Heart left ventricle (tissue), 16 donors: ENCODE results near the gene MRTFA. TPM values are rescaled to one million over a fixed set of nuclear protein-coding genes. Genes with fewer than 3 reads are reported as not detected.
"Not testable (repeated sequence)": the region's sequence is repeated elsewhere in the genome, so short reads cannot be mapped to it uniquely, and the experiment has no call there.

Experiments
- ATAC-seq, 4 donors: fragments of 200-7000 bp; cut with Tn5 transposase; one replicate each; pipeline ENCODE4 v1.9.1; 2020 to 2022; ENCODE audit warnings: moderate library complexity in 4 of 4, mild to moderate bottlenecking in 3 of 4, moderate number of reproducible peaks in 1 of 4
- DNase-seq, 5 donors: peaks; one replicate each; pipeline ENCODE4 v3.0.0-alpha.2; 2020
- H3K27ac ChIP-seq, 12 donors: fragments of 200-600 bp; sonication (generic) in 4 of 12; one replicate each; pipeline versions ENCODE4 v1.5.0 to v1.8.0; 2016 to 2022; ENCODE audit warnings: mild to moderate bottlenecking in 2 of 12
- H3K27me3 ChIP-seq, 9 donors: fragments of 200-600 bp; sonication (generic) in 2 of 9; one replicate each; pipeline versions ENCODE4 v1.5.1 to v1.8.0; 2016 to 2022; ENCODE audit warnings: mild to moderate bottlenecking in 3 of 9
- H3K36me3 ChIP-seq, 9 donors: fragments of 200-600 bp; sonication (generic) in 2 of 9; one replicate each; pipeline versions ENCODE4 v1.5.0 to v1.8.0; 2018 to 2022; ENCODE audit warnings: mild to moderate bottlenecking in 2 of 9
- H3K4me1 ChIP-seq, 12 donors: fragments of 200-600 bp; sonication (generic) in 4 of 12; one replicate each; pipeline versions ENCODE4 v1.5.0 to v1.8.0; 2016 to 2022; ENCODE audit warnings: mild to moderate bottlenecking in 3 of 12
- H3K4me3 ChIP-seq, 12 donors: fragments of 200-600 bp; sonication (generic) in 4 of 12; one replicate each; pipeline versions ENCODE4 v1.5.0 to v1.8.0; 2017 to 2022; ENCODE audit warnings: mild to moderate bottlenecking in 9 of 12, moderate library complexity in 4 of 12
- H3K9me3 ChIP-seq, 12 donors: fragments of 200-600 bp; sonication (generic) in 4 of 12; one replicate each; pipeline versions ENCODE4 v1.5.0 to v1.8.0; 2016 to 2022; ENCODE audit warnings: mild to moderate bottlenecking in 1 of 12
- POLR2A ChIP-seq, 2 donors: fragments of 450-650 bp; IDR thresholded peaks; one replicate each; pipeline ENCODE4 v1.6.1; 2017; ENCODE audit warnings: antibody characterized with exemption in 2 of 2, mild to moderate bottlenecking in 2 of 2, moderate library complexity in 2 of 2
- WGBS, 4 donors: extraction: QIAGEN DNeasy Blood & Tissue Kit in 2 of 4; methylation state at CpG; one replicate each; pipeline versions ENCODE4 v1.1.5 to v1.1.7; 2013 to 2018; 5-methylcytosine and 5-hydroxymethylcytosine counted together
- intact Hi-C, 10 donors: fragments of 100-400 bp; cut with DNase I; formaldehyde crosslinking; loops; one replicate each; pipeline versions ENCODE4 v1.11.1 to v1.14.2; 2022
- polyA plus RNA-seq, 2 donors: library from polyadenylated mRNA; stranded (reverse); fragments of 200-250 nt; gene quantifications; one replicate each; pipeline ENCODE4 v1.2.3, GENCODE V29; 2013
- total RNA-seq, 9 donors: library from RNA; depleted of rRNA in 2 of 9; stranded (reverse); fragments of >200 nt in 2 of 9; fragmentation: NEBNext Ultra II Directional in 3 of 9; extraction: Animal tissue kit (Norgen Biotek cat#: 25700) in 3 of 9; gene quantifications; one replicate each; pipeline versions ENCODE4 v1.1.0 to v1.2.4, GENCODE V29; 2016 to 2023
- TF ChIP-seq, protein P1 (sequence below), 12 donors: fragments of 200-600 bp; sonication (generic) in 4 of 12; IDR thresholded peaks; one replicate each; pipeline versions ENCODE4 v1.5.0 to v1.8.0; 2018 to 2022; ENCODE audit warnings: antibody characterized with exemption in 12 of 12, mild to moderate bottlenecking in 5 of 12
- donor health status: ischemic (EF 13 %, LVEDD 7.1; RV severe dilation, severe dysfunction).
- donor health status: healthy with polysubstance abuse.
- donor health status: DM: no; HTN: yes; CAD: no.
- donor health status: DM: no; HTN: no; CAD: no.
- donor health status: ischemic (EF 25% LVEDD 6.9; RV normal size, moderate dysfunction).
- donor health status: ischemic (EF 25% LVEDD 5.7; RV mildly dilated, moderate dysfunction).
- donor health status: healthy.
- donor health status: DM: yes; HTN: yes; CAD: no.
- donor health status: ischemic (EF 35%, LVEDD 5.7; RV mildly dilated, moderate dysfunction).
- donor health status: nonischemic (EF 11% LVEDD 7.7; RV severe dilation, severe dysfunction).
- donor health status: DM: yes; HTN: yes; CAD: no.
- donor health status: PGD.
- donor health status: ischemic (EF 29% LVEDD 5.4; RV normal size, mild dysfunction).
- donor health status: nonischemic (EF 23%, LVEDD 6.1; RV moderate dilation, normal function).

MRTFA gene
- total and polyA plus RNA-seq, 11 donors, result 14.0 to 52.6 (median 26.9) TPM

DNA sequence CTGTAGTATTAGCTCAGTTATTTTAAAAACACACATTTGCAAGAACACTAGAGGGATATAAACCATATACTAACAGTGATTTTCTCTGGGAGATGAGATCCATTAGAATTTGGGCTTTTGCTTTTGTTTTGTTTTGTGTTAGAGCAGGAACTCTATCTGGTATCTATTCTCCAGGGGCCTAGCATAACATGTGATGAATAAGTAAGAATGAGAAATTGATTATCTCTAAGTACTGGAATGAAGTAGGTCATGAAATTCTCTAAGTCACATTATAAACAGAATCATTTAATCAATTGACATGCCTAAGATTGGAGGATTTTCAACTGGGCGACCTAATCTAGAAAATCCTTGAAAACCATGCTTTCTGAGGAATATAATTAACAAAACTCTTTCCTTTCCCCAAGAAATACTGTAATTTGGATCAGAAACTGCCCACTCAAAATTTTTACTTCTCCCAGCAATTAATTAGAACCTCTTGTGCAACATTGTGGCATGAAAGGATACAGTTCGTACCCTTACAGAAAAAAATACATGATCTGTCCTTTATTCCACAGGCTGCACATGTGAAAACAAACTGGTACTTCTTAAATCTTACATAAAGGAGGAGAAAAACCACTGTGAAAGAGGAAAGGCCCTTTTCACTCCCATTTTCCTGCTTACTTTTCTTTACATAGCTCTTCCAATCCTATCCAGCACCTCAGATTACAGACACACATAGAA, 93.5 kb downstream of the MRTFA start:
- WGBS, 4 donors, result 71 to 80% (median 76%) methylated on average over 2 of the region's 2 CpGs
- no peaks in the 10 kb centered on the region for H3K27me3 ChIP-seq
- no peaks in the 10 kb centered on the region for H3K9me3 ChIP-seq
- intact Hi-C loops, result no loop called here
- H3K27ac ChIP-seq, result peak overlapping the region in 1 of 12 donors; percentile 40
- ATAC-seq (no peak), DNase-seq (no peak)
- no peak overlapping the region for H3K4me3 ChIP-seq
- TF ChIP-seq POLR2A (IDR thresholded peaks at IDR 0.05), result no peak
- peaks cover 0 to 30% (median 2%) of the 10 kb centered on the region in 12 donors for H3K4me1 ChIP-seq
- peaks cover 0 to 13% (median 6%) of the 10 kb centered on the region in 9 donors for H3K36me3 ChIP-seq

DNA sequence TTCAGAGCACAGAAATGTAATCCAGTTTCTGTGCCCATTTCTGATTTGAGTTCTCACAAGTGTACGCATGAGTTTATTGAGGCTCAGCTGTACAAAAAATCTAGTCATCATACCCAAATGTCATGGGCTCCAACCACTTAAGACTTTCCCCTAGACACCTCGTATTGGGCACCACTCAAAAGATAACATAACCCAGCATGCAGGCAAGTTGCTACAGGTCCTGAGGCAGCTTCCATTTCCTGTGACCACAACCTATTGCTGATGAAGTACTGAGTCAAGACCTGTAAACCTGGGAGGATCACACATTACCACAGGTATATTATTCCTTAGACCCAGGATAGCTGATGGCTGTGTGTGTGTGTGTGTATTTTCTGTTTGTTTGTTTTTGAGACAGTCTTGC, 95.2 kb downstream of the MRTFA start:
- intact Hi-C loops, result no loop called here
- H3K4me3 ChIP-seq, result no peak overlapping the region
- DNase-seq (no peak), ATAC-seq (no peak)
- no peaks in the 10 kb centered on the region for H3K27me3 ChIP-seq
- H3K36me3 ChIP-seq, result peaks cover 0 to 6% (median 0%) of the 10 kb centered on the region in 9 donors
- whole genome bisulfite sequencing, 4 donors, result 70 to 77% (median 72%) methylated on average over 2 of the region's 2 CpGs
- no peak for TF ChIP-seq POLR2A (IDR thresholded peaks at IDR 0.05)
- TF ChIP-seq, protein P1, sequence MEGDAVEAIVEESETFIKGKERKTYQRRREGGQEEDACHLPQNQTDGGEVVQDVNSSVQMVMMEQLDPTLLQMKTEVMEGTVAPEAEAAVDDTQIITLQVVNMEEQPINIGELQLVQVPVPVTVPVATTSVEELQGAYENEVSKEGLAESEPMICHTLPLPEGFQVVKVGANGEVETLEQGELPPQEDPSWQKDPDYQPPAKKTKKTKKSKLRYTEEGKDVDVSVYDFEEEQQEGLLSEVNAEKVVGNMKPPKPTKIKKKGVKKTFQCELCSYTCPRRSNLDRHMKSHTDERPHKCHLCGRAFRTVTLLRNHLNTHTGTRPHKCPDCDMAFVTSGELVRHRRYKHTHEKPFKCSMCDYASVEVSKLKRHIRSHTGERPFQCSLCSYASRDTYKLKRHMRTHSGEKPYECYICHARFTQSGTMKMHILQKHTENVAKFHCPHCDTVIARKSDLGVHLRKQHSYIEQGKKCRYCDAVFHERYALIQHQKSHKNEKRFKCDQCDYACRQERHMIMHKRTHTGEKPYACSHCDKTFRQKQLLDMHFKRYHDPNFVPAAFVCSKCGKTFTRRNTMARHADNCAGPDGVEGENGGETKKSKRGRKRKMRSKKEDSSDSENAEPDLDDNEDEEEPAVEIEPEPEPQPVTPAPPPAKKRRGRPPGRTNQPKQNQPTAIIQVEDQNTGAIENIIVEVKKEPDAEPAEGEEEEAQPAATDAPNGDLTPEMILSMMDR (IDR thresholded peaks at IDR 0.05), result no peak
- no peaks in the 10 kb centered on the region for H3K9me3 ChIP-seq
- no peak overlapping the region for H3K27ac ChIP-seq
- peaks cover 0 to 30% (median 2%) of the 10 kb centered on the region in 12 donors for H3K4me1 ChIP-seq

DNA sequence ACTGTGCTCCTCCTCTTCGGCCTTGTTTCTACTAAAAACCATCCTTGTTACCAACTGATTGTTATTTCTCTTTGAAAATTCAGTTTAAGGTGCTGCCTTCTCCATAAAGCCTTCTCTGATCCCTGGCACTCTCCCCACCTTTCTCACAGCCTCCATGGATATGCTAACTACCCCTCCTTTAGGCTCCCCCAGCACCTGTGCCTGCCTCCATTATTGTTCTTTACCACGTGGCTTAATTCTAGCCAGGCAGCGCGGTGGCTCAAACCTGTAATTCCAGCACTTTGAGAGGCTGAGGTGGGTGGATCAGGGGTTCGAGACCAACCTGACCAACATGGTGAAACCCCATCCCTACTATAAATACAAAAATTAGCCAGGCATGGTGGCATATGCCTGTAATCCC, 96.3 kb downstream of the MRTFA start:
- DNase-seq (no peak), ATAC-seq (no peak)
- no peaks in the 10 kb centered on the region for H3K9me3 ChIP-seq
- peaks cover 0 to 35% (median 3%) of the 10 kb centered on the region in 12 donors for H3K4me1 ChIP-seq
- no peaks in the 10 kb centered on the region for H3K36me3 ChIP-seq
- no peak for TF ChIP-seq POLR2A (IDR thresholded peaks at IDR 0.05)
- TF ChIP-seq, protein P1 (IDR thresholded peaks at IDR 0.05), result no peak
- H3K27ac ChIP-seq, result no peak overlapping the region
- no peak overlapping the region for H3K4me3 ChIP-seq
- intact Hi-C loops, result no loop called here
- 94 to 98% (median 96%) methylated on average over 5 of the region's 5 CpGs for WGBS, 4 donors
- H3K27me3 ChIP-seq, result no peaks in the 10 kb centered on the region

DNA sequence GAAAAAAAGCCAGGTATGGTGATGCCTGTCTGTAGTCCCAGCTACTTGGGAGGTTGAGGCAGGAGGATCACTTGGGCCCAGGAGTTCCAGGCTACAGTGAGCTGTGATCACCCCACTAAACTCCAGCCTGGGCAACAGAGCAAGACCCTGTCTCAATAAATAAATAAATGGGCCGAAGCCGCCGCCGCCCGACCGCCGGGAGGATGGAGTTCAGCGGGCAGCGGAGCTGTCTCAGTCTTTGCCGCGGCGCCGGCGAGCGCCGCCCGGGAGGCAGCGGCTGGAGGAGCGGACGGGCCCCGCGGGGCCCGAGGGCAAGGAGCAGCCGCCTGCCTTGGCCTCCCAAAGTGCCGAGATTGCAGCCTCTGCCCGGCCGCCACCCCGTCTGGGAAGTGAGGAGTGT, 100.4 kb downstream of the MRTFA start:
- intact Hi-C loops, H3K27me3 ChIP-seq, ATAC-seq, H3K27ac ChIP-seq, DNase-seq, H3K9me3 ChIP-seq, H3K36me3 ChIP-seq, H3K4me3 ChIP-seq: not testable (repeated sequence)
- H3K4me1 ChIP-seq, result peaks cover 0 to 54% (median 35%) of the 10 kb centered on the region in 12 donors
- WGBS, 4 donors, result 94 to 97% (median 95%) methylated on average over 23 to 24 of the region's 28 CpGs

GRCh38 chr22:40535642-40536041, 100.9 kb downstream of the MRTFA start:
- WGBS, 4 donors, result 86 to 95% (median 89%) methylated on average over 2 of the region's 2 CpGs
- ATAC-seq (no peak), DNase-seq (no peak)
- TF ChIP-seq, protein P1 (IDR thresholded peaks at IDR 0.05), result no peak
- TF ChIP-seq POLR2A (IDR thresholded peaks at IDR 0.05), result no peak
- intact Hi-C loops, result no loop called here
- peak overlapping the region in 3 of 12 donors; percentile 15 to 71 (median 60) for H3K27ac ChIP-seq
- H3K9me3 ChIP-seq, result no peaks in the 10 kb centered on the region
- H3K4me3 ChIP-seq, result no peak overlapping the region
- peaks cover 0 to 54% (median 34%) of the 10 kb centered on the region in 12 donors for H3K4me1 ChIP-seq
- no peaks in the 10 kb centered on the region for H3K36me3 ChIP-seq
- no peaks in the 10 kb centered on the region for H3K27me3 ChIP-seq
